ENCODE data around the gene ARPC1A.
"Not testable (repeated sequence)": the region's sequence is repeated elsewhere in the genome, so short reads cannot be mapped to it uniquely, and the experiment has no call there.

Gene ARPC1A

DNA sequence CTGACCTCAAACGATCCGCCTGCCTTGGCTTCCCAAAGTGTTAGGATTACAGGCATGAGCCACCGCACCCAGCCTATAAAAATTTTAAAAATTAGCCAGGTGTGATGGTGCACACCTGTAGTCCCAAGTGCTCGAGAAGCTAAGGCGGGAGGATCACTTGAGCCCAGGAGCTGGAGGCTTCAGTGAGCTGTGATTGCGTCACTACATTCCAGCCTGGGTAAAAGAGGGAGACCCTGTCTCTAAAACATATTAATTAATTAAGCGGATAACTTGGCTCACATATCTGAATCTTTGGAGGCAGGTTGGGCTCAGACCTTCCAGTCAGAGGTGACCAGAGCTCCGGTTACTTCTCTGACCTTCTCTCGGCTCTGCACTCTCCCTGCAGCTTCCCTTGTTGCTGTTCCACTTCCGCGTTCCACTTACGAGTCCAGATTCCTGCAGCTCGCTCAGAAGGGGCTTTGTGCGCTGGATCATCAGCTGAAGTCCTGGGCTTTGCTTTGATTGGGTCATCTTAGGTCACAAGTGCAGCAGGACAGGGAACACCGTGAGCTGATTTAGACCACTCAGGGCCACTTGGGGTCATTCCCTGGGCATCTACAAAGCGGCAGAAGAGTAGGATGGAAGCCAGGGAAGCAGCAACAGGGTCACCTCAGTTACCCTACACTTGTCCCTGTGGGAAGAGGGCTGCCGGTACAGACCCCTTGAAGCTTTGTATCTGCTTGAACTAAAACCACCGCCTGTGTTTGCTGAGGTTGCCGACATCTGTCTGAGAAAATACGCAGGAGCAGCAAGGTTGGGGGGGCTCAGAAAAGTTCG, 46.8 kb downstream of the ARPC1A start:
- DNase-seq: no peak

DNA sequence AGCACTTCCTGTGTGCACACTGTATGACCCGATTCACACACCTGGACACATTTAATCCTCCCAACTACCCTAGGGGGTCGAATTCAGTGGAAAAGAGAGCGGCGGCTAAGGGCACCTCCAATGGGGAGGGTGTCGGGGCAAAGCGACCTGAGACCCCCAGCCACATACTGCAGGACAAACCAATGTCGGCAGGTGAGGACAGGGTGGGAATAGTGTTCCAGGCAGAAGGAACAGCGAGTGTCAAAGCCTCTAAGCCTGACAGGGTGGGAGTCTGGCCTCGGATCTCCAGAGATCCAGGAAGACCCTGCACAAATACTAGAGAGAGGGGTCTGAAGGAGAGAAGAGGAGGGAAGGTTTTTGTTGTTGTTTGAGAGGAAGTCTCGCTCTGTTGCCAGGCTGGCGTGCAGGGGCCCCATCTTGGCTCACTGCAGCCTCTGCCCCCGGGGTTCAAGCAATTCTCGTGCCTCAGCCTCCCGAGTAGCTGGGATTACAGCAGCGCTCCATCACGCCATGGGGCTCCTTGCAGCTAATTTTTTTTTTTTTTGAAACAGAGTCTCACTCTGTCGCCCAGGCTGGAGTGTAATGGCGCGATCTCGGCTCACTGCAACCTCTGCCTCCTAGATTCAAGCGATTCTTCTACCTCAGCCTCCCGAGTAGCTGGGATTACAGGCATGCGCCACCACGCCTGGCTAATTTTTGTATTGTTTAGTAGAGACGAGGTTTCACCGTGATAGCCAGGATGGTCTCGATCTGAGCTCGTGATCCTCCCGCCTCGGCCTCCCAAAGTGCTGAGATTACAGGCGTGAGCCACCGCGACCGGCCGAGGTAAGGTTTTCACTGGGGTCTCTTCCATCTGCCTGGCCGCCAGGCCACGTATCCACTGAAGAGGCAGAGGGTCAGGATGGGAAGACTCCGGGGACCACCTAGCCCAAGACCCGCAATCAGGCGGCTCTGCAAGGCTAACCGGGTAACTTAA, 47.7 kb downstream of the ARPC1A start:
- no peak for DNase-seq

DNA sequence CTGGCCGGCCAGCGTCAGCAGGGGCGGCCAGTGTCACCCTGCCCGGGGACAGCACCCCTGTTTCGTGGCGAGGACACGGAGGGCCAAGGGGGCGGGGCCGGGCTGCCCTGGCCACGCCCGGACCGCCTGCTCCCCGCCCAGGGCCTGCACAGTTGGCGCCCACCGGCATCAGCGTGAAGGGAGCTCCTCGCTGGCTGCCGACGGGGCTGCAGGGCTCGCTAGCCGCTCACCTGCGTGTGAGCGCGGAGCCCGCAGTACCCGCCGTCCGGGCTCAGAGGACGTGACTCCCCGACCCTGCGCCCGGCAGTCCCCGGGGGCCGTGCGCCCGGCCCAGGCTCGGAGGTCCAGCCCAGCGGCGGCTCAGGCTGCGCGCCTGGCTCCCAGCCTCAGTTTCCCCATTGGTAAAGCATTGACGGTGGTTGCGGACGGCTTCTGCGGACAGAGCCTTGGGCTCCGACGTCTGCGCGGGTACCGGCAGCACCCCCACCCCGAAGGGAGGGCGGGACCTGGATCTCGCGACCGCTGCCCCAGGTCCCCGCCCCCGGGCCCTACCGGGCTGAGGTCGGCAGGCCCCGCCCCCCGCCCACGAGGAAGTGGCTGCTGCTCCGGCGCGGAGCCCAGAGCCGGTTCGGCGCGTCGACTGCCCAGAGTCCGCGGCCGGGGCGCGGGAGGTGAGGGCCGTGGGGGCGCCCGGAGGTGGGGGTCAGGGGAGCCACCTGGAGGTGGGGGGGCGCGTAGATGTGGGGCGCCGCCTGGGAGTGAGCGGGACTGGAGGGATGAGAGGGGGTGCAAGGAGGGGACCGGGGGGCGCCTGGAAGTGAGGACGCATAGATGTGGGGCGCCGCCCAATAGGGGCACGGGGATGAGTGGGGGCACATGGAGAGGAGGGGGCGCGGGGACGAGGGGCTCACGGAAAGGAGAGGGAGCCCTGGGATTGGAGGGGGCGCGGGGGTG, 48.7 kb downstream of the ARPC1A start, which contains the start of gene ARPC1B:
TSS of gene ARPC1B (plus strand) at position 620 of the 954 bp plus-strand sequence. CDS start 10,985 bp downstream, outside the sequence.
- DNase-seq: peak; percentile 7

GRCh38 chr7:99375070-99375807, 49.5 kb downstream of the ARPC1A start:
- peak; percentile 32 for DNase-seq

DNA sequence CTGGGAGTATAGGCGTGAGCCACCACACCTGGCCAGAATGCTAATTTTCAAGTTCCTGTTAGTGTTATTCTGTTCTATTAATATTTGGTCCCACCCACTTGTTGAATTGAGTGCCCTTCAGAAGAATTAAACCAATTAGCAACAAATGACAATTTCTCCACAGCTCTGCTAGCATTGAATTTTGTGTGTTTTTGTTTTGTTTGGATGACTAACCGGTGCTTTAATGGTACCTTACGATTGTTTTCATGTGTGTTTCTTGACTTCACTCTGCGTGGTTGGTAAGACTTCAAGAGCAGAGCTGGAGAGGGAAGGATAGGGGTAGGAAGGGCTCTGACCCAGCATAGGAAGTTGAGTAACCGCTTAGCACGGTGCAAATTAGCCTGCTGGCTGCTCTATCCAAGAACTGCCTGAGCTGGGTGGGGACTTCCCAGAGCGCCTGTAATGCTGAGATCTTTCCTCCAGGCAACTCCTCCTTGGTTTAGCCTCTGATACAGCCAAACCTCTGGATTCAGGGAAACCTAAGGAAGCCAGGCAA, 53.4 kb downstream of the ARPC1A start:
- DNase-seq: no peak

- DNase-seq: not testable (repeated sequence)
Observed at GRCh38 chr7:99379693-99380031, 54.0 kb downstream of the ARPC1A start.

- no peak for DNase-seq
Observed at GRCh38 chr7:99380032-99380822, 54.5 kb downstream of the ARPC1A start.

GRCh38 chr7:99380823-99381663, 55.3 kb downstream of the ARPC1A start:
- DNase-seq: no peak

- no peak for DNase-seq
Observed at GRCh38 chr7:99381664-99382075, 56.0 kb downstream of the ARPC1A start.

GRCh38 chr7:99383203-99383602, 57.5 kb downstream of the ARPC1A start:
- DNase-seq: no peak

DNA sequence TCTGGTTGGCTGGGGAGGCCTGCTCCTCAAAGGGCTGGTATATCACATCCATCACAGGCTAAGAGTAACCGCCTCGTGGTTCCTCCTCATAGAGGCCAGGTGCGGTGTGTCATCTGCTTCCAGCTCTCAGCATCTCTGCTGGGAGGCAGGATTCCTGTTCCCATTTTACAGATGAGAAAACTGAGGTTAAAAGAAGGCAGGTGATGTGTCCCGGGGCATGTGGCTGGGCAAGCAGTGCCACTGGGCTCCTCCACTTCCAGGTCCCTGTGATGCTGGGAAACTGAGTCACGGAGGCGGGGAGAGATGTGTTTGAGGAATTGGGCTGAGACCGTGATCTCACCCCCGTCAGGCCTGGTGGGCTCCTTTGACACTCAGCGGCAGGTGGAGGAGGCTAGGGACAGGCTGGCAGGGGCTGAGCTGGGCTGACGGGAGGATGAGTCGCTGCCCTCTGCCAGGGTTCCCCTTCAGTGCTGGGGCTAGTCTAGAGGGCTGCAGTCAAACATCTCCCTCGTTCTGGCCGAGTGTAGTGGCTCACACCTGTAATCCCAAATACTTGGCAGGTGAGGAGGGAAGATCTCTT, 58.2 kb downstream of the ARPC1A start:
- no peak for DNase-seq

GRCh38 chr7:99384523-99384922, 58.8 kb downstream of the ARPC1A start:
- no peak for DNase-seq

DNA sequence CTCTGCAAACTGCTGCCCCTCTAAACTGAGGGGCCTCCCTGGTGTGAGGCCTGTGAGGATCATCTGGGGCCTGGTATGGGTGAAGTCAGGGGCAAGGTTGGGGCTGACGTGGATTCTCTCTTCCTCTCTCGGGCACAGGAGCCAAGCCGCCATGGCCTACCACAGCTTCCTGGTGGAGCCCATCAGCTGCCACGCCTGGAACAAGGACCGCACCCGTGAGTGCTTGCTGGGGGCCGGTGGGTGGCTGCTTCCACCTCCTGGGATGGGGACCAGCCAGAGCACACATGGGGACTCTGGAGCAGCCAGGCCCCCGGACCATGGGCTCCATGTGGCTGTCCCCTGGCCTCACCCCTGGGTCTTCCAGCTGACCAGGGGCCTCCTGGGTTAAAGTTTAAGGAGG, 59.9 kb downstream of the ARPC1A start:
- DNase-seq: no peak

GRCh38 chr7:99386584-99387238, 61.0 kb downstream of the ARPC1A start:
- DNase-seq: peak; percentile 10

GRCh38 chr7:99387239-99387635, 61.5 kb downstream of the ARPC1A start:
- not testable (repeated sequence) for DNase-seq

- DNase-seq: no peak
Observed at GRCh38 chr7:99387912-99388311, 62.2 kb downstream of the ARPC1A start.

- no peak for DNase-seq
Observed at GRCh38 chr7:99389772-99390171, 64.1 kb downstream of the ARPC1A start.

GRCh38 chr7:99390941-99391602, 65.4 kb downstream of the ARPC1A start:
- no peak for DNase-seq

All from COR-L47 (cell line).